ENCODE results near the gene ZNF469. TPM values are rescaled to one million over a fixed set of nuclear protein-coding genes. Genes with fewer than 3 reads are reported as not detected.

Gene ZNF469
- total and polyA plus RNA-seq, 9 of the 15 experiments (the other 6 are each of a cell fraction or from before 2014, with no cell fraction given), result 0.01 to 0.04 TPM; not detected in 7

- intact Hi-C loops (cut with micrococcal nuclease) (no loop called here), in situ Hi-C loops (cut with MboI) (no loop called here)
- Histone ChIP-seq H3K4me2 (ENCODE audit: insufficient read depth, low read length) (no peak overlapping the region), H3K4me3 (no peak overlapping the region), H4K20me1 (replicated peaks; ENCODE audit: control insufficient read depth, insufficient read depth, low read length) (0 out of 2 replicates have a peak, but pooled peaks cover 4% of the 10 kb centered on the region), H3K27ac (ENCODE audit: extremely low read depth, low read depth, low read length) (no peak overlapping the region), H3K36me3 (ENCODE audit: control insufficient read depth, insufficient read depth, low read length) (no peaks in the 10 kb centered on the region), H2AFZ (ENCODE audit: low read depth, low read length) (no peak overlapping the region), H3K9me1 (ENCODE audit: control insufficient read depth, insufficient read depth, low read length) (no peaks in the 10 kb centered on the region), H3K4me1 (replicated peaks in 1 of 2; ENCODE audit: control insufficient read depth in 2 of 2, insufficient read depth in 2 of 2, low read length in 2 of 2) (peaks cover 0 to 34% of the 10 kb centered on the region in 2 experiments; a peak in 2 of 5 replicates), H3K9me3 (replicated peaks; ENCODE audit: control insufficient read depth, insufficient read depth, low read depth, low read length) (no peaks in the 10 kb centered on the region), H3K27me3 (ENCODE audit: control insufficient read depth in 2 of 2, insufficient read depth in 2 of 2, low read length in 2 of 2) (peaks cover 30 to 61% of the 10 kb centered on the region in 2 experiments), H3K9ac (ENCODE audit: insufficient read depth in 1 of 2, low read depth in 2 of 2, low read length in 2 of 2) (no peak overlapping the region), H3K79me2 (ENCODE audit: control insufficient read depth, insufficient read depth, low read length) (no peaks in the 10 kb centered on the region)
- WGBS (ENCODE audit: insufficient coverage, low coverage, missing lambda C conversion rate), result 1% methylated on average over 21 of the region's 21 CpGs
- ChIA-PET CTCF (ENCODE audit: low intra/inter-chr PET ratio) (no interaction called here), POLR2A (no interaction called here)
- FAIRE-seq (no peak), DNase-seq (ENCODE audit: extremely low read depth in 1 of 4, low spot score in 3 of 4) (no peak), ATAC-seq (no peak)
- BruUV-seq (replicated peaks), result no TSS peak
- TF ChIP-seq TSC22D4 (tag; IDR thresholded peaks at IDR 0.05) (no peak), PCBP2 (IDR thresholded peaks at IDR 0.05; ENCODE audit: low read depth, low read length, poor library complexity, severe bottlenecking) (no peak), STAT5A (IDR thresholded peaks at IDR 0.05; ENCODE audit: borderline replicate concordance, low read length) (no peak), RERE (CRISPR knock-in tag; IDR thresholded peaks at IDR 0.05; ENCODE audit: borderline replicate concordance) (no peak), NEUROD1 (IDR thresholded peaks at IDR 0.05; ENCODE audit: borderline replicate concordance, low read depth, low read length, partially characterized antibody) (no peak), CEBPZ (IDR thresholded peaks at IDR 0.05; ENCODE audit: borderline replicate concordance, low read depth, low read length) (no peak), TCF3 (CRISPR knock-in tag; IDR thresholded peaks at IDR 0.05) (no peak)
- TF ChIP-seq, protein P1, sequence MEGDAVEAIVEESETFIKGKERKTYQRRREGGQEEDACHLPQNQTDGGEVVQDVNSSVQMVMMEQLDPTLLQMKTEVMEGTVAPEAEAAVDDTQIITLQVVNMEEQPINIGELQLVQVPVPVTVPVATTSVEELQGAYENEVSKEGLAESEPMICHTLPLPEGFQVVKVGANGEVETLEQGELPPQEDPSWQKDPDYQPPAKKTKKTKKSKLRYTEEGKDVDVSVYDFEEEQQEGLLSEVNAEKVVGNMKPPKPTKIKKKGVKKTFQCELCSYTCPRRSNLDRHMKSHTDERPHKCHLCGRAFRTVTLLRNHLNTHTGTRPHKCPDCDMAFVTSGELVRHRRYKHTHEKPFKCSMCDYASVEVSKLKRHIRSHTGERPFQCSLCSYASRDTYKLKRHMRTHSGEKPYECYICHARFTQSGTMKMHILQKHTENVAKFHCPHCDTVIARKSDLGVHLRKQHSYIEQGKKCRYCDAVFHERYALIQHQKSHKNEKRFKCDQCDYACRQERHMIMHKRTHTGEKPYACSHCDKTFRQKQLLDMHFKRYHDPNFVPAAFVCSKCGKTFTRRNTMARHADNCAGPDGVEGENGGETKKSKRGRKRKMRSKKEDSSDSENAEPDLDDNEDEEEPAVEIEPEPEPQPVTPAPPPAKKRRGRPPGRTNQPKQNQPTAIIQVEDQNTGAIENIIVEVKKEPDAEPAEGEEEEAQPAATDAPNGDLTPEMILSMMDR (IDR thresholded peaks at IDR 0.05 in 2 of 3, conservative IDR thresholded peaks at IDR 0.05 in 1 of 3; ENCODE audit: insufficient read depth in 2 of 3, low read depth in 1 of 3, low read length in 3 of 3), result no peak
These were observed 23.8 kb upstream of the ZNF469 start for GRCh38 chr16:88359008-88359407.

Data from K562 (cell line).